NCI-H1105 treated with DMSO at 0.1 percent for 48 hours (cell line): ENCODE results near the gene TMEM132C.

ENCODE experiments used
- DNase-seq: peaks from one replicate; lab custom pipeline; 2025; lab: John Stamatoyannopoulos, UW

Gene TMEM132C

GRCh38 chr12:128660532-128661225 lies 393.7 kb downstream of the TMEM132C start:
- peak; percentile 17 for DNase-seq

DNA sequence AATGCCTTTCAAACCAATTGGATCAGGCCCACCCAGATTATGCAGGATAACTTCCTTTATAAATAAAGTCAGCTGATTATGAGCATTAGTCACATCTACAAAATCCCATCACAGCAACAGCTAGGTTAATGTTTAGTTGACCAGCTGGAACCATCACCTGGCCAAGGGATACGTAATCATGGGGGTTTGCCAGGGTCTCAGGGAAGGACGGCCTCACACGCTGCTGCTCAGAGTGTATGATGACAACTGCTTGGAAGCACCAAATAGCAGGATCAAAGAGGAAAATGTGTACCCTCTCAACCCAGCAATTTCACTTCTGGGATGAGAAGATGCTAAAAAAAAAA lies 394.2 kb downstream of the TMEM132C start:
- peak; percentile 93 for DNase-seq

DNA sequence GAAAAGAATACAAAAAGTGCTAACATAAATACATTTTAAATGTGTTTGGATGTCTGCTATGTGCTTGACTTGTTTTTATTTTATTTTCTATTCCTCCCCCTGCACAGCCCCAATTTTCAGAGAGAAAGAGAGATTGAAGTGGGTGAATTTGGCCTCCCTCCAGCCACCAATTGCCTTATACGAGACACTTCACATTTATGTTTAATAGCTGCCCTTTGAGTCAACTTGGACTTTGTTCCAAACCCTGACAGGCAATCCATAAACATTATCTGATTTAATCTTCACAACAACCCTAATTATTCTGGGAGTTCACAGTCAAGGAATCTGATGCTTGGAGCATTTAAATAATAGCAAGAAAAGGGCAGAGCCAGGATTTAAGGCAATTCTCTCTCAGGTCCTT lies 395.1 kb downstream of the TMEM132C start:
- peak; percentile 97 for DNase-seq

DNA sequence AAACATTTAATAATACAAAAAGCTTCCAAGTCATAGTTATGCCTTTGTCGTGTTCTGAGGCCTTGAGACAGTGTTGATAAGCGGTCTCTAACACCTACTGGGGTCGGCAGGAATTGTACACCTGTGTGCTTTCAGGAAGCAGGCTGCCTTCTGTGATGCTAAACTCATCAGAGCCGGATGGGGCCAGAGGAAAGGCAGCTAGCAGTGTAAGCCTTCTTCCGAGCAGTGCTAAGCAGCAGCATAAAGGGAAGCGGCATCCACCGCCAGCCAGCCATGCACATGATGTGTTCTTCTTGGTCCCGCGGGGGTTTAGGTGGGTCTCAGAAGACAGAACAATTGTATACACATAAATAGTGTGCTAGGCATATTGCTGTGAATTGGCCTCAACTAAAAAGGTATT lies 397.5 kb downstream of the TMEM132C start:
- DNase-seq: no peak

- no peak for DNase-seq
Measured at GRCh38 chr12:128667193-128667592, 400.2 kb downstream of the TMEM132C start.

DNA sequence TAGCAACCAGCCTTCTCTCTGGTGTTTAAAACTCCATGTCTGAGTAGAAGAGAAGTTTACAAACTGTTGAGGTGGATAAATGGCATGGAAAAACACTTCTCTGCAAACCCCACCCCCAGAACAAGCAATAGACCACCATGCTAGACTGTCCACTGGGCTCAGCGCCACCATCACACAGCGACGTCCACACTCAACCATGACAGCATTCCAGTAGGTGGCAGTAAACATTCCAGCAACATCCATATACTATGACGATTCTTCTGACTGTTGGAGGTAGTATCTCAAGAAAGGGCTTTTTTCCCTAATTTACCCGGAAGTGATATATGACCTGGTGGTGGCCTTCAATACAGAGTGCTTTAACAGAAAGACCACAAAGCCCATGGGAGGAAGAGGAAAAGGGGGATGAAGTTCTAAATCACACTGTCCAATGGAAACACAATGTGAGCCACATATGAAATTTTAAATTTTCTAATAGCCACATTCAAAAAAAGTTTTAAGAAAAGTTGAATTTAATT lies 404.6 kb downstream of the TMEM132C start:
- no peak for DNase-seq

DNA sequence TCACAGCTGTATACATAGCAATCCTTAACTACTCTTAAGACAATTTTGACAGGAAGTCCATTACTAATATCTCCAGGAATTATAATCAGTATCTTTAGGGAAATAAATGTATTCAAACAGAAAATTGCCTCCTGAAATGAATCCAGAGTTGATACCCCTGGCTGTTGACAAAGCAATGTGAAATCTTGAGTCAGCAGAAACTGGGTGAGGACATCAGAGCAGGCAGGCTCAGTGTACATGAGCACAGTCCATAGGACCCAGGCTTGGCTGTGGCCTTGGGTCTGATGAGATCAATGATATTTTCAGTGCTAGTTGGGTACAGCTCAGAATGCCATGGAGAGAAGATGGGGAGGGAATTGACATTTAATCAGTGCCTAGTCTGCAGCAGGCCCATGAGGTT lies 405.5 kb downstream of the TMEM132C start:
- no peak for DNase-seq

DNA sequence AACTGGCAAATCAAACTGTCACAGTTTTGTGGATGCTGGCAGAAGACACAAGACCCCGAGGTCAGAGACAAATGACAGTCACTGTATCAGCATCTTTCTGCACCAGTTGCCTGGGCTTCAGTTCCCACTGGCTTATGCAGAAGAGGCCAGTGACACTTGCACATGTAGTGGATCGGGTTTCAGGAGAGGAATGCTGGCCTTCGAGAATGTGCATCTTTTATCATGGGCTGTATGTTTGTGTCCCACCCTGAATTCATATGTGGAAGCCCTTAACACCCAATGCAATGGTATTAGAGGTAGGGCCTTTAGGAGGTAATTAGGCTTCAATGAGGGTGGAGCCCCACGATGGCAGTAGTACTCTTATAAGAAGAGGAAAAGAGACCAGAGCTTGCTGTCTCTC lies 405.9 kb downstream of the TMEM132C start:
- DNase-seq: no peak

DNA sequence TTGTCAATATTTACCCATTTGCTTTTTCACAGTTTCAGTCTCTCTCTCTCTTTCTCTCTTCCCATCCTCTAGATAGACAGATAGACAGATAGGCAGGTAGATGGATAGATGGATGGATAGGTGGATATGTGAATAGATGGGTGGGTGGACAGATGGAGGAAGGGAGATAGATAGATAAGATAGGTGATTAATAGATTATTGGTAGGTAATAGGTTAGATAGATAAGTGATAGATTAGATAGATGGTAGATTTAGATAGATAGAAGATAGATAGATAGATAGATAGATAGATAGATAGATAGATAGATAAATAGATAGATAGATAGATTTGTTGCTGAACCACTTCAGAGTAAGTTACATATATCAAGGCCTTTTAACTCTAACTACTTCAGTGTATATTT lies 408.6 kb downstream of the TMEM132C start:
- no peak for DNase-seq

GRCh38 chr12:128680555-128680954 lies 413.6 kb downstream of the TMEM132C start:
- DNase-seq: no peak

GRCh38 chr12:128682548-128683275 lies 415.7 kb downstream of the TMEM132C start:
- no peak for DNase-seq

GRCh38 chr12:128684352-128684751 lies 417.4 kb downstream of the TMEM132C start:
- DNase-seq: no peak

- no peak for DNase-seq
Measured at GRCh38 chr12:128685903-128686475, 419.0 kb downstream of the TMEM132C start.

- DNase-seq: no peak
Measured at GRCh38 chr12:128687851-128688250, 420.9 kb downstream of the TMEM132C start.

DNA sequence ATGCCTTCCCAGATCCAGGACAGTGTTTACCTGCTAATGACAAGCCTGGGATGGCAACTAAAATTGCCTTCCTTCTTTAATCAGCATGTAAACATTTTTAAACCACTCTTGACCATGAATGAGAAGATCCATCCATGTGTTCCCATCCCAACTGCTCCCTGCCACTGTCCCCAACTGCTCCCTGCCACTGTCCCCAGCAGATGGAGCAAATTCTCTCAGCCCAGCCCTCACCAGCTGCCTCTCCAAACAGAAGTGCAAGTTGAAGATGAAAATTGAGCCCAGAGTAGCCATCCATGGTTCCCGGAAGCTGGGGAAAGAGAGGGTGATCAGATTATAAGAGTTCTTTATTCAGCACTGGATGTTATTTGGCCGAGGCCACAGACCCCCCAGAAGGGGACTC lies 423.7 kb downstream of the TMEM132C start:
- peak; percentile 8 for DNase-seq

DNA sequence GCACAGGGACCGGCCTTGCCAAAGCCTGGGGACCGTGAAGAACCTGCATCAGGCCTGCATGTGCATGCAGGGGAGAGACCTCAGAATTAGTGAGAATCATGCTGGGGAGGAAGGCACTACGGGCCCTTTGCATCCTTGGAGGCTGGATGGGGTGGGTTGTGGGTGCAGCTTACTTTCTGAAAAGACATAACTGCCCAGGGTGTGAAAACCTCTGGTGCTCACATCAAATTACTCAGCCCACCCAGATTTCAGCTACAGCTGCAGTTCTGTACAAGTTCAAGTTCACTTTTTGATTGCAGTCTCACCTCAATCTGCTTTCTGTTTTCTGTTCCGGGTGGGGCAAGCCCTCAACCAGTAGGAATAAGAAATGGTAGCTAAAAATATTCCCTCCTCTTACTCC lies 426.1 kb downstream of the TMEM132C start:
- DNase-seq: no peak

GRCh38 chr12:128693771-128694170 lies 426.8 kb downstream of the TMEM132C start:
- DNase-seq: no peak

- DNase-seq: no peak
Measured at GRCh38 chr12:128694445-128694844, 427.5 kb downstream of the TMEM132C start.

DNA sequence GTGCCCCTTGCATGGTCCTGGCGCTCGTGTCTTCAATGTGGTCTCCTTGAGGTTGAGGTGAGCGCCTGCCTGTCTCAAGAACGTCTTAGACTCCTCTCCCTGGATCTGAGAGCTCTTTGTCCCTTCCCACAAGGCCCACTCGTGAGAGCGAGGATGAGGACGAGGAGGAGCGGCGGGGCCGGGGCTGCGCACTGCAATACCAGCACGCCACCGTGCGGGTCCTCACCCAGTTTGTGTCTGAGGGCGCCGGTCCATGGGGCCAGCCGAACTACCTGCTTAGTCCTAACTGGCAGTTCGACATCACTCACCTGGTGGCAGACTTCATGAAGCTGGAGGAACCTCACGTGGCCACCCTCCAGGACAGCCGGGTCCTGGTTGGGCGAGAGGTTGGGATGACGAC lies 428.7 kb downstream of the TMEM132C start:
- no peak for DNase-seq

DNA sequence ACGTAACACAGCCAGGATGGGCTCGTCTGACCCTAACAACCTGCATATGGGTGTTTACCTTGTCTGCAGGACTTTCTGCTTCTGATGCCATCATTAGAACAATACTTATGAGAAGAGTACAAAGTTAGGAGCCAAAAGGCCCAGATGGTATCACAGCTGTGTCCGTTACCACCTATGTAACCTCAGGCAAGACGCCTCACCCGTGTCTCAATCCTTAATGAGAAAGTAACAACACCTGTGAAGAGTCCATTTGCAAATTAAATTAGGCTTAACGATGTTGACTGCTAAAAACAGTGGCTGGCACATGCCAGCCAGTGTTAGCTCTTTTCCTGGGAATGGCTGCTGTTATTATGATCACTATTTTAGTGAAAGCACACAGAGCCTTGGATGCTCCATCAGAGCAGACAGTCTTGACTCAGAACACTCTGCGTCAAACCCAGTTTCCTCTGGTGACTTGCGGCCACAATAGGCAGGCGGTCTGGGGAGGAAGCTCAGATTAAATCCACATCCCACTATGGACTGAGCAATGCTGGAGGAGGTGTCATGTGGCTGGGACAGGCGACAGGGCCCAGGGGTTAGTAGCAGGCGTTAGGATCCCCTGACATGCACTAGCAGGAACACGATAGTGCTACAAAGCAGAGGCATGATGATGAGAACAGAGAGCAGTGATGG lies 431.5 kb downstream of the TMEM132C start:
- DNase-seq: no peak

- DNase-seq: no peak
Measured at GRCh38 chr12:128699106-128699505, 432.1 kb downstream of the TMEM132C start.

DNA sequence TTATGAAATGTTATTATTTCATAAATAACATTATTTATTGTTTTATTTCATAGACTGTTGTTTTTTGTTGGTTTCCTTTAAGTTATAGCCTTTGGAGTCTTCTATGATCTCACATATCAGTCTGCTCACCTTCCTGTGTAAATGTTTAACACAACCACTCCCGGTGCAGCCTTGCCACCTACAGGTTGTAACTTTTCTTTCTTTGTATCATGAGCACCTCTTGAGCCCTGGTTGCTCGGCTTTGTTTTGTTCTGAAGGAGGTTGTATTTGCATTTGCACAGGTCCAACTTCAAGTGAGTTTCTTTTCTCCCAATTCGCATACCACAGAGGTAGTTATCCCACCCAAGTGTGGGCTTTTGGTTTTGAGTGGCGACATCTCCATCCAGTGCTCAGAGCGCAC lies 435.4 kb downstream of the TMEM132C start:
- DNase-seq: no peak

DNA sequence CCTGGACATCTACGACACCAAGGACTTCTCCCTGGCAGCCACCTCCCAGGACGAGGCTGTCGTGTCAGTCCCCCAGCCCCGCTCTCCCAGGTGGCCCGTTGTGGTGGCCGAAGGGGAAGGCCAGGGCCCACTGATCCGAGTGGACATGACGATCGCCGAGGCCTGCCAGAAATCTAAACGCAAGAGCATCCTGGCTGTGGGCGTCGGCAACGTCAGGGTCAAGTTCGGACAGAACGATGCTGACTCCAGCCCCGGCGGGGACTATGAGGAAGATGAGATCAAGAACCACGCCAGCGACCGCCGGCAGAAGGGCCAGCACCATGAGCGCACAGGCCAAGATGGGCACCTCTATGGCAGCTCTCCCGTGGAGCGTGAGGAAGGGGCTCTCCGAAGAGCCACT lies 438.2 kb downstream of the TMEM132C start:
- DNase-seq: no peak
